Measurements from ENCODE around the gene IFIH1.

- no peak for TF ChIP-seq CTCF (conservative IDR thresholded peaks at IDR 0.05)
- TF ChIP-seq EZH2 (IDR thresholded peaks at IDR 0.05; ENCODE audit: low read depth), result no peak
These were observed 76.9 kb downstream of the IFIH1 start for GRCh38 chr2:162241571-162241970.

All from PC-9 (cell line).